Endothelial cell of umbilical vein (primary cell): ENCODE results near the gene RNLS. TPM values are rescaled to one million over a fixed set of nuclear protein-coding genes. Genes with fewer than 3 reads are reported as not detected.

ENCODE experiments used
- BruUV-seq: library from RNA; stranded (reverse); fragments of 400-500 nt; replicated peaks from 2 replicates; lab custom pipeline; 2021; lab: Mats Ljungman, UMichigan
- CTCF ChIA-PET: fragments of 300-600, 350-600 bp; sonication (Branson Sonifier 250); formaldehyde crosslinking; loops from one replicate; lab custom pipeline; 2021; ENCODE audit warnings: antibody characterized with exemption, inconsistent platforms; lab: Charles Lee
- POLR2A ChIA-PET: fragments of 300-600, 350-600 bp; sonication (Branson Sonifier 250); formaldehyde crosslinking; loops from one replicate; lab custom pipeline; 2021; ENCODE audit warnings: antibody characterized with exemption, inconsistent platforms; lab: Charles Lee
- DNase-seq: peaks from one replicate; pipeline ENCODE4 v3.0.0-alpha.2; 2011; ENCODE audit warnings: low read depth, low spot score
- FAIRE-seq: peaks from 2 replicates; lab custom pipeline; 2011; peaks lifted over from hg19 to GRCh38; lab: Jason Lieb, UNC
- H2AFZ ChIP-seq: 2 replicates; pipeline ENCODE4 v1.6.0; 2012; ENCODE audit warnings: low read depth, low read length, control low read depth, inconsistent platforms
- H3K27ac ChIP-seq: 2 replicates; pipeline ENCODE4 v1.5.1; 2011; ENCODE audit warnings: low read depth, mild to moderate bottlenecking, control low read depth, low read length, moderate library complexity; ENCODE audit not compliant: insufficient read depth
- H3K27me3 ChIP-seq, 2 experiments: 2 replicates each; pipeline versions ENCODE4 v1.6.0 to v1.6.1; 2011; ENCODE audit warnings: low read length in 2 of 2, mixed read lengths in 1 of 2; ENCODE audit not compliant: control insufficient read depth in 2 of 2, insufficient read depth in 2 of 2
- H3K36me3 ChIP-seq, 2 experiments: 2 replicates in 1 of 2; 3 replicates in 1 of 2; pipeline ENCODE4 v1.5.1; 2011; ENCODE audit warnings: low read length in 2 of 2, mild to moderate bottlenecking in 1 of 2, moderate library complexity in 1 of 2; ENCODE audit not compliant: control insufficient read depth in 2 of 2, insufficient read depth in 2 of 2; ENCODE audit errors: extremely low read depth in 1 of 2
- H3K4me1 ChIP-seq: 3 replicates; pipeline ENCODE4 v1.5.1; 2011; ENCODE audit warnings: mild to moderate bottlenecking, low read length; ENCODE audit not compliant: control insufficient read depth, insufficient read depth; ENCODE audit errors: extremely low read depth
- H3K4me2 ChIP-seq: 2 replicates; pipeline ENCODE4 v1.6.1; 2011; ENCODE audit warnings: low read length, control low read depth, mixed read lengths; ENCODE audit not compliant: insufficient read depth
- H3K4me3 ChIP-seq, 3 experiments: fragments of 200-600 bp in 1 of 3; sonication (generic), shearing (Covaris generic) in 1 of 3; replicated peaks in 1 of 3; 2 replicates each; pipeline ENCODE4 v1.5.1; 2011 to 2016; ENCODE audit warnings: control low read depth in 3 of 3, low read length in 3 of 3, mild to moderate bottlenecking in 2 of 3, inconsistent platforms in 1 of 3, low read depth in 1 of 3, moderate library complexity in 1 of 3; ENCODE audit not compliant: insufficient read depth in 1 of 3
- H3K79me2 ChIP-seq: 2 replicates; pipeline ENCODE4 v1.6.0; 2012; ENCODE audit warnings: low read length, inconsistent platforms; ENCODE audit not compliant: control insufficient read depth, insufficient read depth
- H3K9ac ChIP-seq: replicated peaks from 2 replicates; pipeline ENCODE3; 2011; ENCODE audit warnings: low read length, control low read depth; ENCODE audit not compliant: insufficient read depth; ENCODE audit errors: extremely low read depth
- H3K9me1 ChIP-seq: replicated peaks from 3 replicates; pipeline ENCODE4 v1.6.0; 2011; ENCODE audit warnings: mild to moderate bottlenecking, low read length; ENCODE audit not compliant: control insufficient read depth, insufficient read depth; ENCODE audit errors: extremely low read depth
- H3K9me3 ChIP-seq: replicated peaks from 2 replicates; pipeline ENCODE4 v1.5.1; 2012; ENCODE audit warnings: low read length, inconsistent platforms; ENCODE audit not compliant: control insufficient read depth, insufficient read depth
- H4K20me1 ChIP-seq: replicated peaks from 2 replicates; pipeline ENCODE3; 2011; ENCODE audit warnings: mild to moderate bottlenecking, low read length; ENCODE audit not compliant: control insufficient read depth, insufficient read depth; ENCODE audit errors: extremely low read depth
- CTCF ChIP-seq, 2 donors: IDR thresholded peaks; 1 replicate in 1 of 2; 2 replicates in 1 of 2; pipeline ENCODE4 v1.5.1; 2011; ENCODE audit warnings: low read length in 2 of 2, mild to moderate bottlenecking in 2 of 2, moderate library complexity in 2 of 2, control low read depth in 1 of 2, inconsistent platforms in 1 of 2, low read depth in 1 of 2; ENCODE audit not compliant: insufficient read depth in 1 of 2; ENCODE audit errors: extremely low read depth in 1 of 2
- EZH2 ChIP-seq: IDR thresholded peaks from 2 replicates; pipeline ENCODE4 v1.6.1; 2012; ENCODE audit warnings: borderline replicate concordance, low read depth, mild to moderate bottlenecking, moderate library complexity, low read length, inconsistent platforms; ENCODE audit not compliant: severe bottlenecking
- FOS ChIP-seq: IDR thresholded peaks from 2 replicates; pipeline ENCODE4 v1.6.1; 2011; ENCODE audit warnings: mild to moderate bottlenecking, low read length, moderate library complexity, borderline replicate concordance; ENCODE audit not compliant: insufficient read depth
- GATA2 ChIP-seq: IDR thresholded peaks from 2 replicates; pipeline ENCODE4 v1.7.0; 2011; ENCODE audit warnings: low read depth, mild to moderate bottlenecking, moderate library complexity, mixed read lengths, low read length; ENCODE audit not compliant: insufficient read length, insufficient read depth
- MAX ChIP-seq: IDR thresholded peaks from 2 replicates; pipeline ENCODE4 v1.6.1; 2011; ENCODE audit not compliant: insufficient read depth, insufficient read length
- MYC ChIP-seq: IDR thresholded peaks from one replicate; pipeline ENCODE4 v1.6.1; 2011; ENCODE audit warnings: mild to moderate bottlenecking, low read depth, low read length
- POLR2A ChIP-seq: IDR thresholded peaks from 2 replicates; pipeline ENCODE4 v1.6.1; 2012; ENCODE audit warnings: low read depth, mild to moderate bottlenecking, control low read depth, low read length
- POLR2AphosphoS5 ChIP-seq: IDR thresholded peaks from 2 replicates; pipeline ENCODE4 v1.6.1; 2012; ENCODE audit warnings: low read depth, mild to moderate bottlenecking, control low read depth, low read length, moderate library complexity; ENCODE audit not compliant: insufficient read depth
- dilution Hi-C: fragments of 300-500 bp; cut with MboI; formaldehyde crosslinking; loops from one replicate; pipeline ENCODE4 v1.15.0; 2019; ENCODE audit warnings: low sequenced_read_pairs; ENCODE audit not compliant: extremely low pct_ligation_motif_present
- intact Hi-C: fragments of 100-400 bp; cut with micrococcal nuclease; formaldehyde crosslinking; loops from one replicate; pipeline ENCODE4 v1.10.0; 2022
- polyA plus RNA-seq, 4 experiments: library from polyadenylated mRNA; depleted of rRNA in 3 of 4; stranded (reverse) in 3 of 4; unstranded in 1 of 4; fragments of >200 nt; gene quantifications; 2 replicates each; pipeline versions ENCODE4 v1.2.1 to v1.2.3, GENCODE V29; 2011 to 2012; ENCODE audit warnings: missing spikeins in 1 of 4
- total RNA-seq: library from RNA; stranded (reverse); gene quantifications from 2 replicates; pipeline ENCODE4 v1.2.3, GENCODE V29; 2021

Gene RNLS
- total and polyA plus RNA-seq, 2 donors (not counting 3 experiments of a cell fraction or from before 2014, with no cell fraction given), result 2.5 to 4.6 TPM

DNA sequence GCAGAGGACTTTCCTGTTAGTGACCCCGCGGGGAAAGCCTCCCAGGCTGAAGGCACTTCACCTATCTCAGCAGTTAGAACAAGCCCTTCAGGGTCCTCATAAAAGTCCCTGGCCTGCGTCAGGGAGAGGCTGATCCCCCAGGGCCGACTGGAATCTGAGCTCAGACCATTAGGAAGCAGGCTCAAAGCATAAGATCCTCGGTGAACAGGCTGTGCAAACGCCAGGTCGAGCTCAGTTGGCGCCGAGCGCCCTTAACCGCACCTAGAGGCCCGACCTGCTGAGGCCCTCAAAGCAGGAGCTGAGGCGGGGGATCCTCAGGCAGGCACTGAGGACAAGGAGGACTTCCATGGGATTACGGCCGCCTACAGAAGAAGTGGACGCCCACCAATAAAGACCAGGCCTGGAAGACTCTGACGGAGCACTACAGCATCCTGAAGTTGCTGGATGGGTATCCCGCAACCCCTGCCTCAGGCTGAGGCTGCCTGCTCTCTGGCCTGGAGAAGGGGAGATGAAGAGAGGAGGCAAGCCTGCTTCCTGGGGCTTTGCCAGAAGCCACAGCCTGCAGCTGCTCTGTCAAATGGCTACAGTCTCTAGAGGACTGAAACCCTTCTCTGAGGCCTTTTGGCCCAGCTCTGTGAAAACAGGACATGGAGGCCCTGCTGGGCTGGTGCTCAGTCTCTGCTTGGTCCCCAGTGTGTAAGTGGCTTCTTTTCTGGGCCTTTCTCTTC lies 33.3 kb upstream of the RNLS start:
- CTCF ChIA-PET, result interaction anchor here (0.7 to 2.1 kb wide), 2 partner anchors 33 to 51 kb away, joined by 3 to 5 read pairs; partner anchors contain the start of gene RNLS
- TF ChIP-seq MYC (no peak), MAX (no peak), GATA2 (no peak), POLR2AphosphoS5 (no peak), EZH2 (no peak), CTCF (IDR thresholded peaks at IDR 0.05; ENCODE audit: extremely low read depth in 1 of 2, insufficient read depth in 1 of 2, low read depth in 1 of 2, low read length in 2 of 2) (no peak), POLR2A (no peak), FOS (no peak)
- Histone ChIP-seq H3K27me3 (no peaks in the 10 kb centered on the region), H3K4me1 (no peaks in the 10 kb centered on the region), H3K36me3 (no peaks in the 10 kb centered on the region), H3K27ac (no peak overlapping the region), H3K9me1 (no peaks in the 10 kb centered on the region), H2AFZ (no peak overlapping the region), H3K4me2 (no peak overlapping the region), H3K79me2 (no peaks in the 10 kb centered on the region), H4K20me1 (no peaks in the 10 kb centered on the region), H3K4me3 (no peak overlapping the region), H3K9ac (no peak overlapping the region), H3K9me3 (no peaks in the 10 kb centered on the region)
- no TSS peak for BruUV-seq
- DNase-seq (no peak), FAIRE-seq (no peak)
- dilution Hi-C loops (no loop called here), intact Hi-C loops (no loop called here)
- POLR2A ChIA-PET, result no interaction called here
